ENCODE data around the gene HGFAC. TPM values are rescaled to one million over a fixed set of nuclear protein-coding genes. Genes with fewer than 3 reads are reported as not detected.

The HGFAC gene
- total and polyA plus RNA-seq, 2 experiments from 2014 or later, result 0.87 to 1.7 TPM

DNA sequence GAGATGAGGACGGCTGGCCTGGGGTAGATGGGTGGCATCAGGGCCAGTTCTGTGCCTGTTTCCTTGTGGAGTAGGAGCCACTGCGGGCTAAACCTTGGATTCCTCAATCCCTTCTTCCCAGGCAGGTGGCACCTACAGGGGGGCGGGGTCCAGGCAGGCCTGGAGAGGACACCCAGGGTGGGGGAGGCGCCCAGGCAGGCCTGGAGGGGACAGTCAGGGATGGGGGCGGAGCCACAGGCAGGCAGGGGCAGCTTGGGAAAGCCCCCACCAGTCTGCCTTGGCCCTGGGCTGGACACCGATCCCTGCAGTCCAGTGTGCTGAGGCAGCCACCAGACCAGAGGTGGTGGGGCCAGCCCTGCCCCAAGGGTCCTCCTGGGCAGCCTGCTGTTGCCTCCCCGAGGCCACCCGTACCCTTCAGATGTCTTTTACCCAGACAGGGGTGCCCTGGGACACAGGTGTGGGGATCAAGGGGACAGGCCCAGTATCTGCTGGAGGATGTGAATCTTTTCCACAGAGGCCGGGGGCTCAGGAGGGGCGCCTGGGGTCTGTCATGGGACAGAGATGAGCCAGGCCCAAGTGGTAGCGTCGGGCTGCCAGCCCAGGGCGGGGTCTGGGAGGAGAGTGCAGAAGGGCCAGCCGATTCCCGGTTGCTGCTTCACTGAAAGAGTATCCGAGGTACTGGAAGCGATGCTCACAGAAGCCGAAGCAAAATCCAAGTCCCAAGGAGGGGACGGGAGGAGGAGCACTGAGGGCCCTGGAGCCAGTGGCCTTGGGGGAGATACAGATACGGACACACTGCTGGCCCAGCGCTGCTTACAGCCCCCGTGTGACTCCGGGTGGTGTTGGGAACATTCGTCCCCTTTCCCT lies 56.0 kb downstream of the HGFAC start:
- no peak overlapping the region for H3K4me2 ChIP-seq
- H3K4me1 ChIP-seq (ENCODE audit: insufficient read depth), result peaks cover 10% of the 10 kb centered on the region
- H2AFZ ChIP-seq, result no peak overlapping the region
- no peaks in the 10 kb centered on the region for H3K9me3 ChIP-seq (ENCODE audit: low read depth)
- no peaks in the 10 kb centered on the region for H3K9me2 ChIP-seq (replicated peaks; ENCODE audit: insufficient read depth)
- no peak overlapping the region for H3K27ac ChIP-seq
- WGBS (ENCODE audit: low lambda C conversion rate, missing lambda C conversion rate), result 92% methylated on average over 21 of the region's 24 CpGs
- DNase-seq (ENCODE audit: low spot score), result no peak
- TF ChIP-seq EZH2phosphoT487 (IDR thresholded peaks at IDR 0.05; ENCODE audit: low read depth, severe bottlenecking, unreplicated experiment) (no peak), EZH2 (IDR thresholded peaks at IDR 0.05; ENCODE audit: borderline replicate concordance) (no peak)
- TF ChIP-seq, protein P1, sequence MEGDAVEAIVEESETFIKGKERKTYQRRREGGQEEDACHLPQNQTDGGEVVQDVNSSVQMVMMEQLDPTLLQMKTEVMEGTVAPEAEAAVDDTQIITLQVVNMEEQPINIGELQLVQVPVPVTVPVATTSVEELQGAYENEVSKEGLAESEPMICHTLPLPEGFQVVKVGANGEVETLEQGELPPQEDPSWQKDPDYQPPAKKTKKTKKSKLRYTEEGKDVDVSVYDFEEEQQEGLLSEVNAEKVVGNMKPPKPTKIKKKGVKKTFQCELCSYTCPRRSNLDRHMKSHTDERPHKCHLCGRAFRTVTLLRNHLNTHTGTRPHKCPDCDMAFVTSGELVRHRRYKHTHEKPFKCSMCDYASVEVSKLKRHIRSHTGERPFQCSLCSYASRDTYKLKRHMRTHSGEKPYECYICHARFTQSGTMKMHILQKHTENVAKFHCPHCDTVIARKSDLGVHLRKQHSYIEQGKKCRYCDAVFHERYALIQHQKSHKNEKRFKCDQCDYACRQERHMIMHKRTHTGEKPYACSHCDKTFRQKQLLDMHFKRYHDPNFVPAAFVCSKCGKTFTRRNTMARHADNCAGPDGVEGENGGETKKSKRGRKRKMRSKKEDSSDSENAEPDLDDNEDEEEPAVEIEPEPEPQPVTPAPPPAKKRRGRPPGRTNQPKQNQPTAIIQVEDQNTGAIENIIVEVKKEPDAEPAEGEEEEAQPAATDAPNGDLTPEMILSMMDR (IDR thresholded peaks at IDR 0.05; ENCODE audit: poor library complexity), result no peak
- no peak overlapping the region for H3K4me3 ChIP-seq
- H3K27me3 ChIP-seq, result peaks cover 3% of the 10 kb centered on the region
- H3K36me3 ChIP-seq (replicated peaks; ENCODE audit: insufficient read depth, low read depth), result no peaks in the 10 kb centered on the region
- H3K79me2 ChIP-seq, result no peaks in the 10 kb centered on the region
- peaks cover 8% of the 10 kb centered on the region for H4K20me1 ChIP-seq (ENCODE audit: insufficient read depth, poor library complexity, severe bottlenecking)

DNA sequence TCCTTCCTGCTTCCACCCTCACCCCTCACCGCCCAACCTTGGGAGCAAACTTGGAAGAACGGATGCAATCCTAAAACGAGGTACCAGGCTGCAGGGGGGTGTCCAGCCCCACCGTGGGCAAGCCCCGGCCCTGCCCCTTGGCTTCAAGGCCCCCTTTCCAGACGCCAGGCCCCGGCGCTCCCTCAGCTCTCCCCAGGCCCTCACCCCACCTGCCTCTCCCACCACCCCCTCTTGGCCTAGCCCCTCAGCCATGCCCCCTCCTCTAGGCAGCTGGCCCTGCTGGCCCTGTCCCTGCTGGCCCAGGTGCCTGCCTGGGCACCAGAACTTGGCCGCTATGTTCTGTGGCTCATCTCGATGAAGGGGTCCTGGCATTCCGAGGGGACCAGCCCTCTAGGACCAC lies 56.6 kb downstream of the HGFAC start:
- Histone ChIP-seq H3K4me1 (ENCODE audit: insufficient read depth) (peaks cover 10% of the 10 kb centered on the region), H3K79me2 (no peaks in the 10 kb centered on the region), H3K9me2 (replicated peaks; ENCODE audit: insufficient read depth) (no peaks in the 10 kb centered on the region), H4K20me1 (ENCODE audit: insufficient read depth, poor library complexity, severe bottlenecking) (peaks cover 8% of the 10 kb centered on the region), H3K4me2 (no peak overlapping the region), H3K4me3 (no peak overlapping the region), H3K27me3 (no peaks in the 10 kb centered on the region), H3K27ac (no peak overlapping the region), H2AFZ (no peak overlapping the region), H3K9me3 (ENCODE audit: low read depth) (no peaks in the 10 kb centered on the region), H3K36me3 (replicated peaks; ENCODE audit: insufficient read depth, low read depth) (no peaks in the 10 kb centered on the region)
- 99% methylated on average over 10 of the region's 11 CpGs for WGBS (ENCODE audit: low lambda C conversion rate, missing lambda C conversion rate)
- TF ChIP-seq EZH2phosphoT487 (IDR thresholded peaks at IDR 0.05; ENCODE audit: low read depth, severe bottlenecking, unreplicated experiment), result no peak
- no peak for TF ChIP-seq EZH2 (IDR thresholded peaks at IDR 0.05; ENCODE audit: borderline replicate concordance)
- TF ChIP-seq, protein P1 (IDR thresholded peaks at IDR 0.05; ENCODE audit: poor library complexity), result no peak
- DNase-seq (ENCODE audit: low spot score), result no peak

Other genes with a start within 250 kb of the HGFAC start
- gene MSANTD1, start 192.8 kb upstream of the HGFAC start, total RNA-seq, result 0.08 and 0.57 TPM in 2 replicates
- gene MSANTD1, start 192.8 kb upstream of the HGFAC start, polyA plus RNA-seq, result 0.30 and 0.51 TPM in 2 replicates
- 22.5 and 33.6 TPM in 2 replicates for gene RGS12, start 148.9 kb upstream of the HGFAC start, total RNA-seq
- gene RGS12, start 148.9 kb upstream of the HGFAC start, polyA plus RNA-seq, result 19.6 and 31.9 TPM in 2 replicates
- gene DOK7, start 21.3 kb downstream of the HGFAC start, total RNA-seq, result 0.23 TPM in 1 of 2 replicates, not detected in the other
- gene DOK7, start 21.3 kb downstream of the HGFAC start, polyA plus RNA-seq, result 1.1 and 1.8 TPM in 2 replicates
- 184 and 191 TPM in 2 replicates for gene LRPAP1, start 90.5 kb downstream of the HGFAC start, total RNA-seq
- gene LRPAP1, start 90.5 kb downstream of the HGFAC start, polyA plus RNA-seq, result 299 and 379 TPM in 2 replicates

Data from hepatocyte (in vitro differentiated cells).